ENCODE results near the gene DCUN1D5.

DNA sequence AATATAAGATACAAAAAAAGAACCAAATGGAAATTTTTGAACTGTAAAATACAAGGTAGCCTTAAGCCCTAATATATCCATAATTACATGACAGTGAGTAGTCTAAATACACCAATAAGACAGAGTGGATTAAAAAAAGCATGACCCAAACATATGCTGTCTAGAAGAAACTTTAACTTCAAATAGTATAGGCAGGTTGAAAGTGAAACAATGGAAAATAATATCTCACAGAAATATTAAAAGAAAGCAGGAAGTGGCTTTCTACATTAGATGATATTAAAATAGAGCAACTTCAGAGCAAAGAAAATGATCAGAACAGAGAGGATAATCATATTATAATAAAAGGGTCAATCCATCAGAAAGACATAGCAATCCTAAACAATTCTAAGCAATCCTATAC is 21.8 kb downstream of the DCUN1D5 start:
- TF ChIP-seq POLR2A (IDR thresholded peaks at IDR 0.05): no peak
- TF ChIP-seq, protein P1, sequence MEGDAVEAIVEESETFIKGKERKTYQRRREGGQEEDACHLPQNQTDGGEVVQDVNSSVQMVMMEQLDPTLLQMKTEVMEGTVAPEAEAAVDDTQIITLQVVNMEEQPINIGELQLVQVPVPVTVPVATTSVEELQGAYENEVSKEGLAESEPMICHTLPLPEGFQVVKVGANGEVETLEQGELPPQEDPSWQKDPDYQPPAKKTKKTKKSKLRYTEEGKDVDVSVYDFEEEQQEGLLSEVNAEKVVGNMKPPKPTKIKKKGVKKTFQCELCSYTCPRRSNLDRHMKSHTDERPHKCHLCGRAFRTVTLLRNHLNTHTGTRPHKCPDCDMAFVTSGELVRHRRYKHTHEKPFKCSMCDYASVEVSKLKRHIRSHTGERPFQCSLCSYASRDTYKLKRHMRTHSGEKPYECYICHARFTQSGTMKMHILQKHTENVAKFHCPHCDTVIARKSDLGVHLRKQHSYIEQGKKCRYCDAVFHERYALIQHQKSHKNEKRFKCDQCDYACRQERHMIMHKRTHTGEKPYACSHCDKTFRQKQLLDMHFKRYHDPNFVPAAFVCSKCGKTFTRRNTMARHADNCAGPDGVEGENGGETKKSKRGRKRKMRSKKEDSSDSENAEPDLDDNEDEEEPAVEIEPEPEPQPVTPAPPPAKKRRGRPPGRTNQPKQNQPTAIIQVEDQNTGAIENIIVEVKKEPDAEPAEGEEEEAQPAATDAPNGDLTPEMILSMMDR (IDR thresholded peaks at IDR 0.05): no peak

Measured in esophagus squamous epithelium (tissue), 4 donors.